K562 (cell line): Measurements from ENCODE around the gene ZNF790.
"Not testable (repeated sequence)": the region's sequence is repeated elsewhere in the genome, so short reads cannot be mapped to it uniquely, and the experiment has no call there.

Source experiments
- NELFE ChIP-seq: IDR thresholded peaks from 2 replicates; pipeline ENCODE4 v1.6.1; 2011; ENCODE audit warnings: mild to moderate bottlenecking; ENCODE audit not compliant: insufficient read depth, insufficient read length
- ZNF764 ChIP-seq: fragments of 250-450 bp; sonication (Bioruptor Pico); IDR thresholded peaks from 2 replicates; pipeline ENCODE4 v1.4.0; 2020; ENCODE audit warnings: low read depth, mild to moderate bottlenecking, moderate library complexity

DNA sequence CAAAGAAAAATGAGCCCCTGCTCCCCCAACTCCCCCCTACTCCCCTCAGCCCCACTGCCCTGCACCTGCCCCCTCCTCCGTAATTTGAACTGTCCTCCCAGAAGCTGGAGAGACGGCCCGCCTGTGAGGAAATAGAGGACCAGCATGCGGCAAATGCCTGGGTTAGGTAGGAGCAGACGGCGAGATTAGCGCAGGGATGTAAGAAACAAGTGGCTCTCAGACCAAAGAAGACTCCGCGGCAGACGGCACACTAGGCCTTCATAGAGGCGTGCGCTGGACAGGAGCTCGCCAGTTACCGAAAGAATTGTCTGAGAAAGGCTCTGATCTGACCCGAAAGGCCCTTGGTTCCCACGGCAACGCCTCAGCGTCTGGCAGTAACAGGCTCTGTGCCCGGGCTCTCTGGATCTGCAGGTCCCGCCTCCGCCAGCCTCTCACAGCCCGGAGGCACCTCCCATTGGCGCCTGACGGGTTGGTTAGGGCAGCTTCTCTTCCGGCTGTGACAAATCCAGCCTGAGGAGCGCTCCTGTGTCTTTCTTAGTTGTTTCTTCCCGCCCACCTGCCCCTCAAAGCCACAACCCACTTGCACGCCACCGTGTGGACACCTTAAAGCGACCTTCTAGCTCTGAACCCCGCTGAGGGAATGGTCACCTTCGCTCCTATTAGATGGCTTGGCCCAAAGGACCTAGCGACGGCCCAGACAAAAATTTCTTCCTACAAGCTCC is 46.6 kb downstream of the ZNF790 start:
- not testable (repeated sequence) for TF ChIP-seq ZNF764 (CRISPR knock-in tag); NELFE
